GM19463 (cell line): ENCODE measurements around the gene PKNOX2.

Experiments
- ATAC-seq: cut with Tn5 transposase; IDR thresholded peaks from one replicate; pipeline ENCODE4 v1.9.1; 2021; ENCODE audit warnings: mild to moderate bottlenecking, moderate library complexity; ENCODE audit not compliant: unreplicated experiment

The PKNOX2 gene

GRCh38 chr11:125331357-125332035 is 166.9 kb downstream of the PKNOX2 start:
- no peak for ATAC-seq

DNA sequence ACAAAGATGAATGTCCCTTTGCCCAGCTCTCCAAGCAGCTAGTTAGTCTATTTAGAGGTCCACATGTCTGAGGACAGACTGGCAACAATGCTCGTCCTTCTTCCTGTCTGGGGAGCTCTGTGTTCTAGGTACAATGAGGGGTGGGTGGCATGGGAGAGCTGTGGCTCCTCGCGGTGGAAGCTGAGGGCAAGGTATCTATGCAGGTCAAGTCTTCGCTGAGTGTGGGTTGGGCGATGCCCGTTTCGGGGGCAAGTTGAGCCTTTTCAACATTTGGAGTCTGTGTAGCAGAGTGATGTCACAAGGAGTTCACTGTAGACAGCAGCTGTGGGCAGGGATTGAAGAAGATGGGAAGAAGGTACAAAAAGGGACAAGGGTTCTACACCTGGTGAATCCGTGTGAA is 168.3 kb downstream of the PKNOX2 start:
- ATAC-seq, result no peak

- no peak for ATAC-seq
These were observed 169.0 kb downstream of the PKNOX2 start for GRCh38 chr11:125333354-125334073.

GRCh38 chr11:125335106-125335505 is 170.6 kb downstream of the PKNOX2 start:
- no peak for ATAC-seq

DNA sequence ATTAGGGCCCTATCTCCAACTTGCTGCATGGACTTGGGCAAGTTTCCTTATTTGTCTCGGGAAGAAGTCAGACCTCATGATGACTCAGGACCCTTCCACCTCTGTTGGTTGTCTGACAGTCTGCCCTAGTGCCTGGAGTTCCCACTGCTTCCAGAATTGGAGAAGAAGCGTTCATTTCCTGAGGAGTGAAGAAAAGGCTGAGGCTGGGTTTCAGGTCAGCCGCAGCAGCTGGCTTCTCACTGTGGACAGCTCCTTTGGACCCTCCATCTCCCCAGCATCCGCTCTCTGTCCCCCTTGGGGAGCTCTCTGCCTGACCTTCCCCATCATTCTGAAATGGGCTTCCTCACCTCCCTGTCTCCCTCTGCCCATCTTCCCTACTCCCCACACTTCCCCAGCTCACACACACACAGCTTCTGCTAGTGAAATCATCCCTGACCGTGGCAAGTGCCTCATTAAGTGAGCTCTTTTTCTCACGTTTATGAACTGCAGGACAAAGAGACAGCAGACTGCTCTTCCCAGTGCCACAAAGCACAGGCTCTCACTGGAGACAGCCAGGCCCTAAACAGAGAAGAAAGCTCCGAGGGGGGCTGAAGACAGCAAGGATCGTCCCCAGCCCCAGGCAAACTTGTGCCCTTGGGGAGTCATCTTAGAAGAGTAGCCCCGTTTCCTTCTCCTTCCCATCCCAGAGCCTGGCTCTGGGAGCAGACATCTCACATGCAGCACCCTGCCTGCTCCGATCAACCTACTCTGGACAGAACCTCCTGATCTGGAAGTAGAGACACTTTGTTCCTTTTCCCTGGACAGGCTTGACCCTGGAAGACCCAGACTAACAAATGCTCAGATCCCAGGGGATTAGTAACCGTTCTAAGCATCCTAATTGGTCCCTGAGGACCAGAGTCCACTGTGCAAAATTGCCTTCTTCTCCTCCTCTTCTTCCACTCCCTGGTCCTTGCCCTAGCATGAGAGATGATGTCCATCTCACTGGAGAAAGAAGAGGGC is 173.6 kb downstream of the PKNOX2 start:
- ATAC-seq, result no peak

DNA sequence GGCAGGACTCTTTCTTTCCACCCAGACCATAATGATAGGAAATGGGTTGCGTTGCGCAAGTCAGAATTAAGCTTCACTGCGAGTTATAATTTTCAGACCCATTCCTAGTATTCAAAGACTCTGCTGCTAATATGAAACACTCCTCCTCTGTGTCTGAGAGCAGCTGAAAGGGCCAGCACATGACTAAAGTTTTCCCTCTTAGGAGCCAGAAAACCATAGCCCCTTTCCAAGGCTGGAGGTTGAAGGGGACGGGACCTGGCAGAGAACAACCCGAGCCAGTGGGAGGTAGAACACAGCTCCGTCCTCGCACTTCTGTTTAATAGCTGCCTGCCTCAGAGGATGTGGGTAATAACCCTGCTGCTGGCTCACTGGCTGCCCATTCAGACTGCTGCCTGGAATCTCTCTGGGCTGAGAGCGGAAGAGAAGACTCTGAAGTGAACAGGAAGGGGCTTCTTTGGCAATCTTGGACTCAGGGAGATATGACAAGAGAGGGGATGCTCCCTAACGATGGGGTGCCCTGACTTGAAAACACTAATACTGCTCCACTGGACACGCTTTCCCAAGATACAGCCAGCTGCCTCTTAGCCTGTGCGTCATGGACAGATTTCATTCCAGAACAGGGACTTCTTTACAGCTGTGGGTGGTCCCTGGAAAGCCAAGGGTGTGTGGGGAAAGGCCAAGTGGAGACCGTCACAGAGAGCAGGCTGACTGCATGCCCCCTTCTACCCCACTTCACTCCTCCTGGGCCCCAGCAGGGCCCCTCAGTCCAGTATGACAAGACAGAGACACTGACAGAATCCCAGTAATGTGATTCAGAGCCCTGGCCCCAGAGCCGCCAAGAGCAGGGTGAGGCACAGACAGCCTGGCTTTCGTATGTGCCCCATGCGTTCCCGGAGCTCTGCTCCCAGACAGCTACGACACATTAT is 174.6 kb downstream of the PKNOX2 start:
- no peak for ATAC-seq

- ATAC-seq, result no peak
These were observed 177.1 kb downstream of the PKNOX2 start for GRCh38 chr11:125341676-125342075.

DNA sequence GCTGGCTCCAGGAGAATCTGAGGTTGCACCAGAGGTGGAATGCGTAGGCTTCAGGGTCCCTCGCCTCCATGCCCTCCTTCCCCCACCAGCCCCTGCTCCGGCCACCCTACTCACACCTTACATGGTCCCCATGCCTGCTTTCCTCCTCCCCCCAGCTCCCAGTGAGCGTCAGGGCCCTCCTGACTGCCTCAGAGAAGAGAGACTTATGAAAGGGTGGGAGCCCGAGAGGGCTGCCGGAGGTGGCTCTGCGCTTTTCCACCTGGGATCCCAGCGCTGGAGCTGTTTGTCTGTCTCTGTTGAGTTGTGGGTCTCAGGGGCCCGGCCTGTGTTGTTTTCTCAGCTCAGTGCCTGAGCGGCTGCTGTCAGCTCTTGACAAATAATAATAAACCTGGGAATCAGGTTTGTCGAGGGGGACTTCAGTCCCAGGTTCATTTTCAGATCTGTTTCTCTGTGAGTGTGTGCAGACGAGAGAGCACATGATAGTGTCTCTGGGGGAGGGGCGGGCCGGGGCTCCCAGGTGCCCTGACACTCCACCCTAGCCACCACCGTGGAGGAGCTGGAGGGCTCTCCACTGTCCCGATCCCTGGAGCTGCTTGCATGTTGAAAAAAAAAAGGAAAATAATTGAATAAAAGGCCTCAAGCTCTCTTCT is 177.9 kb downstream of the PKNOX2 start:
- no peak for ATAC-seq

GRCh38 chr11:125343086-125343717 is 178.7 kb downstream of the PKNOX2 start:
- ATAC-seq, result no peak

DNA sequence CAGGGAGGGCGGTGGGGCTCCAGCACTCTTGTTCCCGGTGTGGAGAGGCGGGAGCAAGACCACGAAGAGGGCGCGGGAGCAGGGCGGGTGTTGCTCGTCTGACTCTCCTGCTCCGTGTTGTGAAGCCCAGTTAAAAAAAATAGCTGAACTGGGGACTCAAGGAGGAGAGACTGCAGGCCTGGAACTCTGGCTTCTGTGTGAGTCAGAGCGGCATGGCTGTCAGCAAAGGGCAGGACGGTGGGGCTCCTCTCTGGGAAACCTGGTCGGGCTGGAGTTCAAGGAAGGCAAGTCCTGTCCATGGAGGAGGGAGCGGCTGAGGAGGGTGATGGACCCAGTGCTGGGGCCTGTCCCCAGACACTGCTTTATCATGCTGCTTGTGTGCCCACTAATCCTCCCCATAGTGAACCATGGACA is 179.2 kb downstream of the PKNOX2 start:
- ATAC-seq, result no peak

GRCh38 chr11:125344846-125345420 is 180.4 kb downstream of the PKNOX2 start:
- no peak for ATAC-seq

DNA sequence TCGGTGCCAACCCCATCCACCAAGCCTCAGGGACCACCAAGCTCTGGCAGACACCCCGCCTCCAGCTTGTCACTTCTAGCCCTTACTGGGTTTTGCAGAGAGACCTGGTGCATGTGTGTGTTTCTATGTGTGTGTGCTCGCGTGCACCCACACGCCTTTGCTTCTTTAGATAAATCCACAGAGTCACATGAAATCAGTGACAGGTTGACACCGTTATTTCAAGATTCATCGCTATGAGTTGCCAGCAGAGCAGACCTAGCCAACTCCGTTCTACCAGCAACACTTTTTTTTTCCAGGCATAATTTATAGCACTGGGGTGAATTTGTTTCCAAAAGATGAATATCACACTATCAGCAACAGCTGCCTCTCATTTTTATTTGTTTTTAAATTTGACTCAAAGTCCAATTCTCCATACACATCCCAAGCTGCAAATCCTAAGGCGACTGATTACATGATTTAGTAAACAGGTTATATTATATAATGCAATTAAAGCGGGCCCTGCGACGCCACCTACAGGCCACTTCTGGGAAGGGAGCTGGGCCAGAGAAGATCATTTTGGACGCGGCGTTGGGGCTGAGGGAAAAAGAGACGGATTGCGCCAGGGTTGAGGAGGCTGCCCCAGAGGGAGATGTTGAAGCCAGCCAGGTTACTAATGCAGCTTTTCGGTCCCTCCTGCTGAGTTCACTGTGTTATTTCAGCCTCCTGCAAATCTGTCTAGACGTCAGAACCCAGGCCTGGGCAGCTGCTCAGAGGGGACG is 181.0 kb downstream of the PKNOX2 start:
- ATAC-seq, result no peak

DNA sequence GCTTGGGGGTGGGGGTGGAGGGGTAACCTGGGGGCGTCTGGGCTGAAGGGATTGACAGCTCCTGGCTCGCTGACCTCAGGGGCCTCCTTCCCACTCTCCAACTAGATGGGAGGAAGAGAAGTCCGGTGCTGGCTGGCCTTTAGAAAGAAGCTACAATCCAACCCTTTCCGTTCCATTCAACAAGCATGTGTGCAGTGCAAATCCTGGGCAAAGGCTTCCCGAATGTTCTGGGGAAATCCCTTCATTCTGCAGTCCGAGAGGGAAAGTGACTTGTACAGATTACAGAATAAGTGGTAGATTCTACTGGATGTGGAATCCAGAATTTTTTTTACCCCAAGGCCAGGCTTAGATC is 181.6 kb downstream of the PKNOX2 start:
- no peak for ATAC-seq

DNA sequence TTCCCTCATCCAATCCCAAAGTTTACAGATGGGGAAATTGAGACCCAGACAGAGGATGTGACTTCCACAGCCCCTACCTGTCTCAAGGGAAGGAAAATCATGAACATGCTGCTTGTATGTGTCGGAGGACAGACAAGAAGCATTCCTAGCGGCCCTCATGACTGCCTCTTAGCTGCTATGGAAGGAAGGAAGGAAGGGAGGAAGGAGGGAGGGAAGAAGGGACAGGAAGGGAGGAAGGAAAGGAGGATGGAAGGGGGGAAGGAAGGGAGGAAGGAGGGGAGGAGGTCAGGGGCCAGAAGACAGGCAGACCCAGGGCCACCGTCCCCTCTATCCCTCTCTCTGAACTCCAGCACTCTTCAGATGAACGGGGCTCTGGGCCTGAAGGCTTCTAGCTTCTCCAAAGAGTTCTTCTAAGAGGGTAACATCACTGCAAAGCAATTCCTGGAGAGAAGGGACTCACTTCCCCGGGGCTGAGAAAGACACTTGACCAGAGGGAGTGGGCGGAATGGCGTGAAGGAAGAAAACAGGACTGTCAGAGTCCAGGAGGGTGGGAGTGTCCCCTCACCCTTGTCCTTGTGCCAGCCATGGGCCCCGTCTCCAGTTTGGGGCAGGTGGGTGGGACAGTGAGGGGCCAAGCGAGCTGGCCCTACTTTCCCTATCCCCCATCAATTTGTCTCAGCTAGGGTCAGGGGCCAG is 182.2 kb downstream of the PKNOX2 start:
- no peak for ATAC-seq

- no peak for ATAC-seq
These were observed 182.7 kb downstream of the PKNOX2 start for GRCh38 chr11:125347261-125347585.

- ATAC-seq, result no peak
These were observed 183.6 kb downstream of the PKNOX2 start for GRCh38 chr11:125348141-125348651.

DNA sequence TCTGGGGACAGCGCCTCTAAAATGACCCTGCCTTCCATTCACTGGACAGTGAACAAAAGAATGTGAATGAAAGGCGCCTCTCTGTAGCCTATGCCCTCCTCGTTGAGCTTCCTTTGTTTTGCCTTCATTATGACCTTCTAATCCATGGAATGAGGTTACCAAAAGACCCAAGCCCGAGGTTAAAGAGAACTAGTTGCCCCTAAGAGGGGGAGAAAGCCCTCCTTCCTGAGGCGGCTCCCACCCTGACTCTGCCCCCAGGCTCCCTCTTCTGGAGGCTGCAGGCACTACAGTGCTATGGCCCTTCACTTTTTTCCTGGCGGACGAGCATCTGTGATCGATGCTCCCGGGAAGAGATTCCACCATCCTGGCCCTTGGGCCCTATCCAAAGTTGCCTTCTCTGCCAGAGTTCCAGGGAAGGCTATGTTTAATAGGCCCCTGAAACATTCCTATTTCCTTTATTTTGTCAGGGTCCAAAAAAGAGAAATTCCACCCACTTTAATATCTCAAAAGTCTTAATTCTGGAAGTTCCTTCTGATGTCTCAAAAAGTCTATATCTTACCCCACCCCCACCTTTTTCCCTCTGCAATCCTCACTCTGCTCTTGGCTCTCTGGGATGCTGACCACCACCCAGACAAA is 184.2 kb downstream of the PKNOX2 start:
- ATAC-seq, result no peak
